HG03521 (cell line): ENCODE measurements around the gene DENND4B.

ENCODE experiments used
- ATAC-seq: cut with Tn5 transposase; IDR thresholded peaks from one replicate; pipeline ENCODE4 v1.9.1; 2021; ENCODE audit warnings: mild to moderate bottlenecking, moderate library complexity; ENCODE audit not compliant: unreplicated experiment

The DENND4B gene

DNA sequence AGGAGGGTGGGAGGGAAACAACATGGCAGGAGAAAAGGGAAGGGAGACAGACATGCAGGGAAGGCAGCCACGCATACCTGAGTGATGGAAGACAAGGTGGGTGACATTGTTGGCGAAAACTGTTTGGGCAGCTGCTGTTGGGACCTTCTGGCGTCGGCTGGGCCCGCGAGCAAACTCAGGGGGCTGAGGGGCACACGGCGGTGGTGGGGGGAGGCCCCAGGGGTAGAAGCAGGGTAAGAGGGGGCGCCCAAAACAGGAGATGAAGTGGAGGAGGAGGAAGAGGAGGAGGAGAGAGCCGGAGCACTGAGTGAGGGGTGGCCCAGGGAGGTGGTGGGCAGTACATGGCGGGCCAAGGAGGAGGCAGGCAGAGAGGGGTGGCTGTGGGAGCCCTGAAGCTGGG, 4.7 kb upstream of the DENND4B start:
- no peak for ATAC-seq

DNA sequence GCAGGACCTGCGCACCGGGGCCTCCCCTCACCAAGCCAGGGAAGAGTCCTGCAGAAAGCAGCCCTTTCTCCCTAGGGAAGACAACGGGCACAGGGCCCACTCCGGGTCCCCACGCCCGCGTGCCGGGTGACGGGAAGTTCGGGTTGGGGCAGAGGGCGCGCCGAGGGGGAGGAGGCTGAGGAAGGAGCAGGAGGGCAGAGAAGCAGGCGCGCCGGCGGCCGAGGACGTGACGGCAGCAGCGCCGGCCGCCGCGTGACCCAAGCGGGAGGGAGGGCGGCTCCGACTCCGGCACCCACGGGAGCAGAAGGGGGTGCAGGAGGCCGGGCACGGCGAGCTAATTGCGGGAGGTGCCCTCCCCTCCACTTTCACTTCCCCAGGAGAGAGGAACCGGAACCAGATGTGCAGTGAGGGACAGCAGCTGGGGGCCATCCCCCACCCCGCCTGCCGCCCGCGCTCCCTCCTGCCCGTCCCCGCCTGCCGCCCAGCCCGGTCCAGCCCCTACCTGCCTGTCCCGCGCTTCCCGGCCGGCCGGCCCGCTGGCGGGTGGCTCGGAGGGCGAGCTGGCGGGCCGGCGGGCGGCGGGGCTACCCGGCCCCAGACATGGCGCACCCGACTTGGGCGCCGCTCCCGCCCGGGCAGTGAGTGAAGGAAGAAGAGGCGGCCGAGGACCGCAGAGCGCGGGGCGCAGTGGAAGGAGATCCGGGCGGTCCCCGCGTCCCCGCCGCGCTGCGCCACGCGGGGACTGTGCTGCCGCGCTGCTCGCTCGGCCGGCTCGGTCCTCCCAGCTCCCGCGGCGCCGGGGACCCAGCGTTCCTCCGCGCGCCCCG, 510 bp downstream of the DENND4B start:
- peak; percentile 64 for ATAC-seq

DNA sequence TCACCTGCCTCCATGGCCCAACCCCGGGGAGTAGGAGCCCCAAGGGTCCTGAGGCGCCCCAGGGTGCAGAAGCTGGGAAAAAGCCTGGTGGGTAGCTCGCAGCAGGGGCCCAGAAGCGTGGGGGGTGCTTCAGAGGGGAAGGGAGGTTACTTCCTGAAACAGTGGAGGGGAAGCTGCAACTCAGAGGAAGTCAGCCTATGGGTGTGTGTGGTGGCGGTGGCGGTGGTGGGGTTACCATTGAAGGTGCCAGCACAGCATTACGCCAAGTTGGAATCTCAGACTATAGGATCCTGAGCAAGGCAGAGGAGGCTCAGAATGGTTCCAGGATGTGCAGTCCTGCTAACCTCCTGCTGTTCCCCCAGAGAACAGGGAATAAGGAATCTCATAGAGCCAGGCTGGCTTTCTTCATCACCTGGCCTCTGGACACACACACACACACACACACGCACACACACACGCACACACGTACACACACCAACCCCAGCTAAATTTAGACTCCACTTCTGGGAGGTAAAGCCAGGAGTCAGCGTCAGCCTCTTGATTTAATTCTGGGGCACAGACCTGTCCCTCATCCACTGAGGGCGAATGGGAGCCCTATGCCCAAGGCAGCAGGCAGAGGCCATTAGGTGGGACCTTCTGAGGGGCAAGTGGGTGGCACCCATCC, 1.3 kb downstream of the DENND4B start:
- no peak for ATAC-seq

DNA sequence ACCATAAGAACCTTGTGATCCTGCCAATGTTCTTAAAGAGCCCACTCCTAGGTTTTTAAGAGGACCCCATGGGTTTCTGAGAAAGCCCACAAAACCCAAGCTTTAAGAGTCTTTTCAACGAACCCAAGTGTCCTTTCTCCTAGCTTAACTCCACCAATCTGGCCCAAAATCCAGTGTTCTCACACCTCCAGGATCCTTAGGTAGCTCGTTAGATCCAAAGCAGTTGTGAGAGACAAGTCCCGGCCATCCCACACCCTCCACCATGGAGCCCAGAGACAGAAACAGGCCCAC, 1.7 kb downstream of the DENND4B start:
- no peak for ATAC-seq

- ATAC-seq, result no peak
Observed at GRCh38 chr1:153944005-153944826, 2.3 kb downstream of the DENND4B start.

GRCh38 chr1:153942766-153943549, 3.6 kb downstream of the DENND4B start:
- no peak for ATAC-seq

GRCh38 chr1:153941826-153942725, 4.4 kb downstream of the DENND4B start:
- ATAC-seq, result no peak

DNA sequence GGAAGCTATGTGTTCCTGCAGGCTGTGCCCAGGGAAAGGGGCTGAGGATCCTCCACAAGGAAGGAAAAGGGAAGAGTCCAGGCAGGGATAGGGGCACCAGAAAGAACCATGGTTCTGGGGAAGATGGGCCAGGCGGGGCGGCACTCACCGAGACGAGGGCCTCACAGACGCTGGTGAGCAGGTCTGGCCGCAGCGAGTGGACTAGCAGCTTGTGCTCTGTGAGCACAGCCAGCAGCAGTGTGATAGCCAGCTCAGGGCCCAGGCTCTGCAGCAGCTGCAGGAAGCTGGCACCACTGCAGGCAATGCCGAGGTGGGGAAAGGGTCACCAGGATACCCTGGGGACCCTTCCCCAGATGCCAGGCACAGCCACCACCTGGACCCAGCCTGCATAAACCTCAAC, 5.8 kb downstream of the DENND4B start:
- ATAC-seq, result no peak

DNA sequence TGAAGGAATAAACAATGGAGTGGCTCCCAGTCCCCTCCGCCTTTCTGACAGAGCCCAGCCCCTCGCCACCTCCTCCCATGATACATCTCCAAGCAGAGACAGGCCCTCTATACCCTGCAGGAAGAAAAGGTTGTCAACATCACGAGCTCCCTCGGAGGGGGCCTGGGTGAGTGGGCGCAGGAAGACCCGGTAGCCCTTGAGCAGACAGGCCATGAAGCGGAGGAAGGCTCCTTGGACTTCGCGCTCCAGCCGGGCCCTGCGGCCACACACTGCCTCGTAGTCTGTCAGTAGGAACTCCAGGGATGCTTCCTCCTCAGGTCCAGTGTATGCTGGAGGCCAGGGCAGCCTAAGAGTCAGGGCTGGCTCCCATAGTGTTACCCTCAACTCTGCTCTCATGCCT, 7.0 kb downstream of the DENND4B start:
- no peak for ATAC-seq

DNA sequence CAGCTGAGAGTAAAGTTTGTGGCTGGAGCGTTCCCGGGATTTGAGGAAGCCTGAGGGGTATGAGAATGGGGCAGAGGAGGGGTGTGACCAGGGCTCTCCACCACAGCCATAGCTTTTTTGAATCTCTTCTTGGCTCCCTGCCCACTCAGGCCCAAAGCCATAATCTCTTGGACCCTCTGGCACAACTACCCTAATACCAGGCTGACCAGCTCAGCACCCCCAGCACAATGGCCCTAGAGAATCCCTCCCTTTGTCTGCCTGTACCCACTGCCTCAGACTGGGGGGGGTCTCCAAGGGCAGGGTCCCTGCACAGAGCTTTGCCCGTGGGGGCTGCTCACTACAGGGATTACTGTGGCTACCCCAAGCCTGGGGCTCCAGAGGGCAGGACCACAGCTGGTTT, 7.5 kb downstream of the DENND4B start:
- ATAC-seq, result no peak

DNA sequence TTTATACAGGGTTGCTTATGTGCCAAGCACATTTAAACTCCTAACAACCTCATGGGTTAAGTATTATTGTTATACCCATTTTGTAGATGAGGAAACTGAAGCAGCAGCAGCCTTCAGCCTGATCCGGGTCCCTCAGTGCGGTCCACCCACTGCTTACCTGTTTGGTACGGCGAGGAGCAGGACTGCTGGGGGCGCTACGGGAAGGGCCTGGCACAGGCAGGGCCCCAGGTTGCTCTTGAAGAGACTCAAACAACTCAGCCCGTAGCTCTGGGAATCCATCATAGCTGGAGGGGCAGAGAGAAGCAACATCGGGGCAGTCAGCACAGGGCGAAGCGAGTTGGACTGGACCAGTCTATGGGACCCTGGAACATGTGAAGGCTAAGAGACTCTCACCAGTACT, 9.2 kb downstream of the DENND4B start:
- no peak for ATAC-seq

DNA sequence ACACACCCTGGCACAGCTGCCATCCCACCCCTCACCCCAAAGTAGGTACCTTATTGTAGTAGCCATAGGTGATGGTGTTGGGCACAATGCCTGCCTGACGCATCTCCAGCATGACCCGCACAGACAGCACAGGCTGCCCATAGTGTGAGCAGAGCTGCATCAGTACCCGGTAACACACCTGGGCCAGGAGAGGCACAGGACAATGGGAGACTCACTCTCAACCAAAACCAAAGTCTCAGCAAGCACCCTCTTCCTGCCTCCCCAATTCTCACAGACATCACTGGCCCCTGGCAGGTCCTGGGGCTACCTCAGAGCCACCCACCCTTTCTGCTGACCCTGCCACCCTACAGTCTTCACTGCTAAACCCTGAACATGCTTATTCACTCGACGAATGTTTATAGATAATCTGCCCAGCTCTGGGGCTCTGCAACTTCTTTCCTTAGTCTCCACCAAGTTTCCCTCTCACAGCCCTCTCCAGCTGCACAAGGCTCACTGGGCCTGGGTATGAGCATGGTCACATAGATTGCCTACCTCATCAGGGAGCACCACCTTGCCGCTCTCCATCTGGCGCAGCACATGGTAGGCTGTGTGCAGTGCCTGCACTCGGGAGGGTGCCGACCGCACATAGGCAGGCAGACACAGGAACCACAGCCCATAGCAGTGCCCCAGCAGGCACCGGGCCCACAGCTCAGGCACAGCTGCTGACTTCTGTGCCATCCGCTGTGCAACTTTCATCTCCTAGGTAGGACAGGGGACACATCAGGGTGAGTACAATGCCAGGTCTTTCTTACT, 10.3 kb downstream of the DENND4B start:
- no peak for ATAC-seq

GRCh38 chr1:153934746-153935145, 11.8 kb downstream of the DENND4B start:
- ATAC-seq, result no peak

DNA sequence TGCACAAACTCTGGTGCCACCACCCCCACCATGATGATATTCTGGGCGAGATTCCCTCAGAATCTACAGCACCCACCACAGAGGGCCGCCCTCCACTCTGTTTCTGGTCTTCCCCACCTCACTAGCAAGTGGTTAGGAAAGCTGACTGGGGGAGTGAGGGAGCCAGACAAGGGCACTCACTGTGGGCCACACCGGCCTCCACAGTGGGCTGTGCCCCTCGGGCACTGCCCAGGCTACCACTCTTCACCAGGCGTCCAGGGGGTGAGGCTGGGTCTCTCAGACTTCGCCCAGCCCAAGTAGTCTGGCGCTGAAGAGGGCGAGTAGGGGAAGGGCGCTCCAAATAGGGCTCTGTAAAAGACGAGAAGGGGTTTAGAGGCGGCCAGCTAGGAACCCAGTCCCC, 12.6 kb downstream of the DENND4B start:
- ATAC-seq, result no peak

- ATAC-seq, result no peak
Observed at GRCh38 chr1:153933430-153933829, 13.1 kb downstream of the DENND4B start.

GRCh38 chr1:153932156-153933131, 14.1 kb downstream of the DENND4B start:
- no peak for ATAC-seq

- ATAC-seq, result no peak
Observed at GRCh38 chr1:153929981-153930948, 16.3 kb downstream of the DENND4B start.
